Heart right ventricle (tissue), 16 donors: ENCODE data around the gene MRRF. TPM values are rescaled to one million over a fixed set of nuclear protein-coding genes. Genes with fewer than 3 reads are reported as not detected.

Experiments used
- ATAC-seq, 8 donors: fragments of 200-7000 bp; cut with Tn5 transposase; one replicate each; pipeline ENCODE4 v1.9.1; 2020; ENCODE audit warnings: mild to moderate bottlenecking in 8 of 8, moderate library complexity in 8 of 8, moderate number of reproducible peaks in 1 of 8
- DNase-seq, 2 donors: peaks; one replicate each; pipeline ENCODE4 v3.0.0-alpha.2; 2020
- H3K27ac ChIP-seq, 10 donors: fragments of 200-600 bp; sonication (generic) in 2 of 10; one replicate each; pipeline versions ENCODE4 v1.5.0 to v1.8.0; 2020 to 2022; ENCODE audit warnings: mild to moderate bottlenecking in 3 of 10
- H3K27me3 ChIP-seq, 7 donors: fragments of 200-600 bp; one replicate each; pipeline ENCODE4 v1.8.0; 2021 to 2022; ENCODE audit warnings: mild to moderate bottlenecking in 2 of 7
- H3K36me3 ChIP-seq, 9 donors: fragments of 200-600 bp; sonication (generic) in 1 of 9; one replicate each; pipeline versions ENCODE4 v1.5.0 to v1.8.0; 2020 to 2022; ENCODE audit warnings: mild to moderate bottlenecking in 2 of 9
- H3K4me1 ChIP-seq, 9 donors: fragments of 200-600 bp; sonication (generic) in 1 of 9; one replicate each; pipeline versions ENCODE4 v1.5.0 to v1.8.0; 2020 to 2022; ENCODE audit warnings: mild to moderate bottlenecking in 4 of 9
- H3K4me3 ChIP-seq, 10 donors: fragments of 200-600 bp; sonication (generic) in 2 of 10; one replicate each; pipeline versions ENCODE4 v1.5.0 to v1.8.0; 2020 to 2022; ENCODE audit warnings: mild to moderate bottlenecking in 7 of 10, moderate library complexity in 2 of 10
- H3K9me3 ChIP-seq, 11 donors: fragments of 200-600 bp in 10 of 11; sonication (generic) in 2 of 11; one replicate each; pipeline versions ENCODE4 v1.5.0 to v1.8.0; 2013 to 2022; ENCODE audit warnings: mild to moderate bottlenecking in 2 of 11, control low read depth in 1 of 11, moderate library complexity in 1 of 11
- CTCF ChIP-seq, 9 donors: fragments of 200-600 bp; sonication (generic) in 2 of 9; IDR thresholded peaks; one replicate each; pipeline versions ENCODE4 v1.5.0 to v1.8.0; 2021 to 2022; ENCODE audit warnings: antibody characterized with exemption in 9 of 9, mild to moderate bottlenecking in 5 of 9, moderate library complexity in 1 of 9
- WGBS, 2 donors: extraction: QIAGEN DNeasy Blood & Tissue Kit; methylation state at CpG; one replicate each; pipeline ENCODE4 v1.1.7; 2013; ENCODE audit warnings: inconsistent platforms in 1 of 2; 5-methylcytosine and 5-hydroxymethylcytosine counted together
- intact Hi-C, 10 donors: fragments of 100-400 bp; cut with DNase I; formaldehyde crosslinking; loops; one replicate each; pipeline versions ENCODE4 v1.11.1 to v1.14.2; 2022
- polyA plus RNA-seq, 2 donors: library from polyadenylated mRNA; stranded (reverse); fragments of 200-250 nt; gene quantifications; one replicate each; pipeline ENCODE4 v1.2.3, GENCODE V29; 2013
- total RNA-seq, 10 donors: library from RNA; stranded (reverse); fragmentation: NEBNext Ultra II Directional in 3 of 10; extraction: Animal tissue kit (Norgen Biotek cat#: 25700) in 3 of 10; gene quantifications; one replicate each; pipeline versions ENCODE4 v1.2.1 to v1.2.4, GENCODE V29; 2021 to 2023
- donor health status: Arrhythmogenic right ventricular cardiomyopathy.
- donor health status: ischemic (EF 13 %, LVEDD 7.1; RV severe dilation, severe dysfunction).
- donor health status: healthy with polysubstance abuse.
- donor health status: DM: no; HTN: yes; CAD: no.
- donor health status: DM: no; HTN: no; CAD: no.
- donor health status: ischemic (EF 25% LVEDD 6.9; RV normal size, moderate dysfunction).
- donor health status: ischemic (EF 25% LVEDD 5.7; RV mildly dilated, moderate dysfunction).
- donor health status: healthy.
- donor health status: DM: yes; HTN: yes; CAD: no.
- donor health status: Ischemic cardiomyopathy.
- donor health status: ischemic (EF 35%, LVEDD 5.7; RV mildly dilated, moderate dysfunction).
- donor health status: nonischemic (EF 11% LVEDD 7.7; RV severe dilation, severe dysfunction).
- donor health status: DM: yes; HTN: yes; CAD: no.
- donor health status: PGD.
- donor health status: ischemic (EF 29% LVEDD 5.4; RV normal size, mild dysfunction).
- donor health status: nonischemic (EF 23%, LVEDD 6.1; RV moderate dilation, normal function).

The MRRF gene
- total and polyA plus RNA-seq, 12 donors, result 30.3 to 45.9 (median 37.8) TPM

- DNase-seq (no peak), ATAC-seq (no peak)
- 81 to 83% methylated on average over 19 of the region's 19 CpGs for WGBS, 2 donors
- H3K36me3 ChIP-seq, result no peaks in the 10 kb centered on the region
- peaks cover 8 to 60% (median 31%) of the 10 kb centered on the region in 9 donors for H3K4me1 ChIP-seq
- H3K27ac ChIP-seq, result no peak overlapping the region
- intact Hi-C loops, result loop anchor here in 4 of 10 donors (10.0 kb wide), 1 partner anchor 82 kb away; no protein-coding TSS in a partner anchor
- TF ChIP-seq CTCF (IDR thresholded peaks at IDR 0.05), result no peak
- H3K27me3 ChIP-seq, result peaks cover 0 to 17% (median 5%) of the 10 kb centered on the region in 7 donors
- no peaks in the 10 kb centered on the region for H3K9me3 ChIP-seq
- no peak overlapping the region for H3K4me3 ChIP-seq
Observed at GRCh38 chr9:122372856-122373845, 108.5 kb downstream of the MRRF start.

- no peak for TF ChIP-seq CTCF (IDR thresholded peaks at IDR 0.05)
- ATAC-seq, result peak; percentile 83 to 89 (median 87)
- Histone ChIP-seq H3K27ac (peak overlapping the region in 4 of 10 donors; percentile 20 to 51 (median 42)), H3K9me3 (peaks cover 0 to 11% (median 0%) of the 10 kb centered on the region in 11 donors), H3K4me3 (no peak overlapping the region), H3K36me3 (peaks cover 0 to 13% (median 0%) of the 10 kb centered on the region in 9 donors), H3K4me1 (peaks cover 8 to 57% (median 31%) of the 10 kb centered on the region in 9 donors), H3K27me3 (peaks cover 0 to 17% (median 5%) of the 10 kb centered on the region in 7 donors)
- intact Hi-C loops, result loop anchor here in 4 of 10 donors (10.0 kb wide), 1 partner anchor 80 kb away; no protein-coding TSS in a partner anchor
- DNase-seq, result peak; percentile 77 to 82
- 20 to 23% methylated on average over 14 of the region's 14 CpGs for WGBS, 2 donors
Observed at GRCh38 chr9:122374885-122375420, 110.3 kb downstream of the MRRF start.

- Histone ChIP-seq H3K36me3 (peaks cover 0 to 28% (median 0%) of the 10 kb centered on the region in 9 donors), H3K9me3 (peaks cover 0 to 12% (median 0%) of the 10 kb centered on the region in 11 donors), H3K27me3 (peaks cover 0 to 3% (median 0%) of the 10 kb centered on the region in 7 donors), H3K27ac (no peak overlapping the region), H3K4me3 (no peak overlapping the region), H3K4me1 (peaks cover 8 to 39% (median 20%) of the 10 kb centered on the region in 9 donors)
- TF ChIP-seq CTCF (IDR thresholded peaks at IDR 0.05), result no peak
- DNase-seq, result no peak
- 78 to 96% methylated on average over 1 of the region's 1 CpG for WGBS, 2 donors
- no peak for ATAC-seq
- intact Hi-C loops, result loop anchor here in 4 of 10 donors (10.0 kb wide), 1 partner anchor 78 kb away; no protein-coding TSS in a partner anchor
Observed at GRCh38 chr9:122376796-122377195, 112.1 kb downstream of the MRRF start.
